ENCODE results near the gene CAMK2B.

The CAMK2B gene

DNA sequence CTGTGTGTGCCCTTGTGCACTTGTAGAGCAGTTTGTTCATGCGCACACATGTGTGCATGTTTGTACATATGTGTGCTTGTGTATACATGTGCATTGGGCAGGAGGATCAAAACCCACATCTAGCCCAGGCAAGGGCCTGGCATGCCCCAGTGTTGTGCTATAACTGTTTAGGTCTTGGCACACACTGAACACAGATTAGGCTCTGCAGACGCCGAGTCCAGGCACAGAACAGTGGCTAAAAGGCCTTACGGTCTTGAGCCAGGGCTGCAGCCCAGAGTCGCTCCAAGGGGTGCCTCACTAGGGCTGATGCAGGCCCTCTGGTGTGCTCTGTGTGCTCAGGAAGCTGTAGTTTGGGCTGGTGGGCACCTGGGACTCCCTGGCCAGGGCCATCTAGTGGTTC is 68.9 kb downstream of the CAMK2B start:
- DNase-seq (ENCODE audit: low spot score): no peak

DNA sequence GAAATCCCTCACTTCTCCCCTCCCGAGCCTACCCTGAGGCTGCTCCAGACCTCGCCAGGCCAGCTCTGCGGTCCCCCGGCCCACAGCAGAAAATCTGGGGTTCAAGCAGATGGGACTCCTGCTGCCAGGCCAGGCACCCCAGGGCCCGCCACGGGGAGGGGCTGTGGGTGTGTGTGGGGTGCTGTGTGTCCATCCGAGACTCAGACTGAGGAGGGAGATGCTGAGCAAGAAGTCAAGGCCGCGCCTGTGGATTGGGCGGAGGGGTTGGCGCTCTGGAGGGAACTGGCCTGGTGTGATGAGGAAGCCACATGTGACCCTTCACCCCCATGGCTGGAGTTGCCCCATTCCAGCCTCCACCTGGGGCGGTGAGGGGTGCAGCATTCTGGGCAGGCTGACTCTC is 73.5 kb downstream of the CAMK2B start:
- DNase-seq (ENCODE audit: low spot score): no peak

DNA sequence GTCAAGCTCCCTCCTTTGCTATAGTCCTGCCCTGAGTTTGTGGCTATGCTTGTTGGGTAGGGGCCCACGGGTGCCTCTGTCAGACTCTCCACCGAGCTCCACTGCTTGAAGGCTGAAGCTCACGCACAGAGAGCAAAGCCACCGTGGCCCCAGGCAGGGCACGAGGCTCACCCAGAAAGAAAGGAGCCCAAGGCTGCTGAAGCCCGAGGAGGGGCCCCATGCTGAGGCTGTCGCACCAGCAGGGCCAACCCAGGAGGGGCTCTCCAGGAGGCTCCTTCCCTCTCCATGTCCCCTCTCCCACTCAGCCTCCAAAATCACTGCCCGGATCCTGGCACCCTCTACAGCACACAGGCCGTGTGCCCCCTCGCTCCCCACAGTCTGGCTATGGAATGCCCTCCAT is 74.1 kb downstream of the CAMK2B start:
- no peak for DNase-seq (ENCODE audit: low spot score)

DNA sequence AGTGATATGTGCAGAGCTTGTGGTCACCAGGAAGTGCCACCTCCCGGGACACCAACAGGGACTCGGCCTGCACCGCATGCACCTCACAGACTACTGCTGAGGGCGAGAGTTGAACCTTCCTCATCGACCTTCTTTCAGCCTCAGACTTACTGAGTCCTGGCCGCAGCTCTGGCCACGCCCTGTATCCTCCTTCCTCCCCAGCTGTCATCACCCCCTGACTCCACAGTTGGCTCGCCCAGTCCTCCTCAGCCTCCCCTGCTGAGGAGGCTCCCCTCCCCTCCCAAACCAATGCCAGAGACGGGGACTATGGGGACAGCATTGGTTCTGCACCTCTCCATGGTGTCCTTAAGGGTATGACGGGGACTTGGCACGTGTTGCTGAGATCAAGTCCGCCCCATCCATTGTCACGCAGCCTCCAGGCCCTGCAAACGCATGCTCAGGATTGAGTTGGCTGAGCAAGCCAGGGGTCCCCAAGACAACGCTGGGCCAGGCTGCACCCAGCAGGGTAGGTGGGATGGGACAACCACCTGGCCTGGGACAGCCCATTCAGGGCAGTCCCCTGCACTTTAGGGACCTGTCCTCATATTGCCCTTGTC is 75.7 kb downstream of the CAMK2B start:
- DNase-seq (ENCODE audit: low spot score): no peak

DNA sequence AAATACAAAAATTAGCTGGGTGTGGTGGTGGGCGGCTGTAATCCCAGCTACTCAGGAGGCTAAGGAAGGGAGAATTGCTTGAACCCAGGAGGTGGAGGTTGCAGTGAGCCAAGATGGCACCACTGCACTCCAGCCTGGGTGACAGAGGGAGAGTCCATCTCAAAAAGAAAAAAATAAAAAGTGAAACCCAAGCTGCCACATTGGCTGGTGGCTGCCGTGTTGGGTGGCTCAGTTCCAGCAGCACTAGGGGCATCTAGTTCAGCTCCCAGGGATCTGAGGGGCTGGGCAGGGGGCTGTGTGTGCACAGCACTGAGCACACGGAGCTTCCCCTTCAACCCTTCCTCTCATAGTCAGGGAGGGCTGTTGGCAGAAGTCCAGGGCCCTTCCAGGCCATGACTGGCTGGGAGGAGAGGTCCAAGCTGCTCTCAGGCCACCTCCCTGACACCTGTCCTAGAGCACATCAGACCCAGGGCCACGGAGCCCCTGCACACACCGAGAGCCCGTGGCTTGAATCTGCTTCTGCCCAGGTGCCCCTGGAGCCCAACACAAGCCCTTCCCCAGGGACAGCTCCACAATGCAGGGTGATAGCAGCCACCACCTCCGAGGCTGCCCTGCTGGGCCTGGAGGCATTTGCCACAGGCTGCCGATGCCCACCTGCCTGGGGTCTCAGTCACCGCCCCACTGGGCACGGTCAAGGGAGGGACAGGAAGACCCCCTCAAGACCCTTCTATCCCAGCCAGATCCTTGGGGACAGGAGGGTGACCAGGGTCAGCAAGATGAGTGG is 77.3 kb downstream of the CAMK2B start:
- DNase-seq (ENCODE audit: low spot score): no peak

DNA sequence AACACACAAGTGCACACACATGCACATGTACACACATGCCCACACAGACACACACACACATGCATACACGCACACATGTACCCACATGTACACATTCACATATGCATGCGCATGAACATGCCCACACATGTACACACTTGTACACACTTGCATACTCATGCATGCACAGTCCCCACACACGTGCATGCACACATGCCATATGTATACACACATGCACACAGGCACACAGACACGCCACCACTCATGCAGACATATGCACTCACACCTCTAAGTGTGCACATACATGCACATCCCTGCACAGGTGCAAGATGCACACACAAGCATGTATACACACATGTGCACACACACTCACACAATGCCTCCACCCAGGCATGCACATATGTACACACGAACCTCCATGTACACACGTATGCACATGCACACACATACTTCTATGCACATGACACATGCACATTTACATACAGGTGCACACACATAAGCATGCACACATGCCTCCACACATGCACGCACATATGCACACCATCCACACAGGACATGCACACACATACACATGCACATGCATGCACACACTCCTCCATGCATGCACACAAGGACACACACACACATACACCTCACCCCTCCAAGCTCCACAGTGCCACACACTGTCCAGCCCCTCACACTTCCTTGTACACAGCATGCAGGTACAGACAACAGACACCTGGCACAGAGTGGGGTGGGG is 78.8 kb downstream of the CAMK2B start:
- no peak for DNase-seq (ENCODE audit: low spot score)

DNA sequence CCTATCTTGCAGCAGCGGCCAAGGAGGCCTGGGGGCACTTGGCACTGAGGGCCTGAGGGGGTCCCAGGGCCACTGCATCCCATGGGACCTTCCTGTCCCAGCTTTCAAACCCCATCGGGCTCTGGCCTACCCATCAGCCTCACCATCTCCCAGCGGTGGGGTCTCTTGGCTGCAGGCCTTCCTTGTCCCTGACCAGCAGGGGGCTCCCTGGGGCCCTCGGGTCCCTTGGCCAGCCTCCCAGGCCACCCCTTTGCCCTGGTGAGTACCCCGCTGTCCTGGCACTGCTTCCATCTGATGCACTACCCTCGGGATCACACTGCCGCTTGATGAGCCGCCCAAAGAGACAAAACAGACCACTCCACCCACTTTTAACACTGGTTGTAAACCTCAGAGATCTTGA is 81.1 kb downstream of the CAMK2B start:
- DNase-seq (ENCODE audit: low spot score): no peak

DNA sequence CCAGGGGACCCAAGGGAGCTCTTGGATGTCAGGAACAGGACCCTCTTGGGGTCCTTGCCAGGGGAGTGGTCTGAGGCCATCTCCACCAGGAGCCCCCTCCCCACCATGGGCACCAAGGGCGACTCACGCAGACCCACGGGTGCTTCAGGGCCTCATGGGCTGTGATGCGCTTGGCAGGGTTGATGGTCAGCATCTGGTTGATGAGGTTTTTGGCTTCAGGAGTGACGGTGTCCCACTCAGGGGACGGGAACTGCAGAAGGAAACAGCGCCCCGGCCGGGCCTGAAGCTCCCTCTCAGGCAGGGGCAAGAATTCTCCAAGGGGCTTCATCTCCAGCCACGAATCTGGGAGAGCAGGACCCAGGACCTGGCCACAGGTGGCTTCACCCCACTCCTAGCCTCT is 83.3 kb downstream of the CAMK2B start:
- no peak for DNase-seq (ENCODE audit: low spot score)

DNA sequence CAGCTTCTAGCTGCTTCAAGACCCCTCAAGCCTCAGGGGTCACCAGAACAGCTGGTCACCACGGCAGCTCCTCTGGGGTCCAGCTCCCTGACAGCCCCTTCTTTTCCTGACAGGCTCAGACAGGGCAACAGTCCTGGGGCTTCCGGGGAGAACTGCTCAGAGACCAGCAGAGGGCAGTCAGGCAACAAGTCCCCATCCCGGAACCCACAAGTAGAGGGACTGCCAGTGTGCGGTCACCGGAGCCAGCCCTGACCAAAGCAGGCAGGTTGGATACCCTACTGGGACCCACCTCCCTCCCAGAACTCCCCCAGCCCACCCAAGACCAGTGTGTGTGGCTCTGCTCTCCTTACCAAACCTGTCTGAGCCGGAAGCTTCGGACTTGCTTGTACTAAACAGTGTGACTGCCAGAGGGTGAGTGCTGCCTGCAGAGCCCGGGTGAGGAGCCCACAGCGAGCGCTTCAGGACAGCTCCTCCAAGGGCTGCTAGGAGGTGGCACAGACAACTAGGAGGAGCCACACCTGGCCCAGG is 84.3 kb downstream of the CAMK2B start:
- DNase-seq (ENCODE audit: low spot score): peak; percentile 41

DNA sequence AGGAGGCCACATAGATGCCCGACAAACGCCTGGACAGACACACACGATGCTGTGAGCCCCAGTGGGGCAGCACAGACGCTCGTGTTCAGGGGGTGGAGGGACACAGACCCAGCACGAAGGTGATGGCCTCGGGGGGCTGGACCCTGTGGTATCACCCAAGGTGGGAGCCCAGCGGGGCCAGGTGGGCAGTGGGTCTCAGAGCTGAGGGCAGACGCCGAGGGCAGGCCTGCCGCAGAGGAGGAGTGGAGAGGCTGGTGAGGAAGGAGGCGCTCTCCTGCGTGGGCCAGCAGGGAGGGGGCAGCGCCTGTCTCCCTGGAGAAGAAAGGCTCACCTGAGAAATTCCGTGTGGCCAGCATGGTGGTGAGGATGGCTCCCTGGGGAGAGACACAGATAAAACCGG is 85.0 kb downstream of the CAMK2B start:
- DNase-seq (ENCODE audit: low spot score): no peak

DNA sequence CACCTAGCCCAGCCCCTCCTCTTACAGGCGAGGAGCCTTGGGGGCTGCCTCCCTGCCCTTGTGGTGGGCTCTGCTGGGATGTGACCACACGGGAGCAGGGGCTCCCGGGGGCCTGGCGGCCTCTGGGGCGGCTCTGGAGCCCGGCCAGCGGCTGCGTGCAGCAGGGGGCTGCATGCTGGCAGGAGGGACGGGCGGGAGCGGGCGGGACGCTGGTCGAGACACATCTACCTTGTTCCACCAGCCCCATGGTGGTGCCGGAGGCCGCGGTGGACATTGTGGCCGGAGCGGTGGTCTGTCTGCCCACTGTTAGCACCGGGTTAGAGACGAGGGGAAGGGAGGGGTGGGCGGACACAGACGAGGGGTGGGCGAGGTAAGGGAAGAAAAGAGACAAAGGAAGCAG is 86.0 kb downstream of the CAMK2B start:
- no peak for DNase-seq (ENCODE audit: low spot score)

DNA sequence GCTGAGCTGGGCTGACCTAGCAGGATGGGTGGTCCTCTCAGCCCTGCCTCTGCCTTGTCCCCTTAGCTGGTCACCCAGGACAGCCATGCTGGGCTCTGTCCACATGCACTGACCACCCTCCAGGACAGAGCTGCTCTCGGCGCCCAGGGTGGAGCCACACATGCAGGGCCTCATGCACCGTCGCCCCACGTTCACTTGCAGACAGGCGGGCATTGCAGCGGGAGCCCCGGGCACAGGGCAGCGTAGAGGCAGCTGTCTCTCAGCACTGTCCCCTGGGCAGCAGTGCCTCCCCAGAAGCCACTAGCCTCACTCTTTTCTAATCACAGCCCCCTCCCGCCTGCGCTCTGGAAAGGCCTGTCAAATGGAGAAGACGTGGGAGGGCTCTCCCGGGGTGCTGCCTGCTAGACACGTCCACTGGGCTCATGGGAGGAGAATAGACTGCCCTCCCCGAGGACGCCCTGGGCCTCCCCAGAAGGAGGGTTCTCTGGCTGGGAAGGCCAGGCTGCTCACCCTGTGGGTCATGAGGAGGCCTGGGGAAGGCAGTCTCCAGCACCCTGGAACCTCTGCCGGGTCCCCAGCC is 87.2 kb downstream of the CAMK2B start:
- no peak for DNase-seq (ENCODE audit: low spot score)

DNA sequence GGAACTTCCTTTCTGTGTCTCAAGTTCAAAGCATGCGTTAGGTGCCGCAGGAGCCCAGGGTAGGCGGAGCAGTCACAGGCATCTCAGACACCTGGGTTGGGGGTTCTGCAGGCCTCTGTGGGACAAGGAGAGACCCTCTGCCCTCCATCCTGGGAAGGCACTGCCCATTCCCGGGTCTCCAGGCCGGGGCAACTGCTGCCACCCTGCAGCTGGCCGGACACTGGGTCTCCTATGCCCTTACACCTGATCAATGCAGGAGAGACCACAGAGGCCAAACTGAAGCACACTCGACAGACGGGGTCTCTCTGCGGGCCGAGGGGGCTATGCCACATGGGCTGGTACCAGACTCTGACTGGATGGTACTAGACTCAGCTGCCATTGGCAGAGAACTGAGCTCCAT is 87.7 kb downstream of the CAMK2B start:
- DNase-seq (ENCODE audit: low spot score): no peak

DNA sequence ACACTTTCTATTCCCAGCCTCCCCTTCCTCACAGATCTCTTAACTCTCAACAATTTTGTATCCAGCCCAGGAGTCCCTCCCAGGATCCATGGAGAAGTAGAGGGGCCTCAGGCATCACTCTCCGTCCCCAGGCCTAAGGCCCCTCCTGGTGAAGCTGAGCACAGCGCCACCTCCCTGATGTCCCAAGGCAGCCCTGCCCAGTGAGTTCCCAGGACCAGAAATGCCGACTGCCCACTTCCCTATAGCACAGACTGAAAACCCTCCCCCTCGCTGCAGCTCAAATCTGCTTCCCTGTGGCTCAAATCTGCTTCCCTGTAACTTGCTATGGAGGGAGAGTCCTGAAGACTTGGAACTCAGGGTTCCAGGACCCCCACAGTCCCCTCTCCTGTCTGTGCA is 89.1 kb downstream of the CAMK2B start:
- no peak for DNase-seq (ENCODE audit: low spot score)

DNA sequence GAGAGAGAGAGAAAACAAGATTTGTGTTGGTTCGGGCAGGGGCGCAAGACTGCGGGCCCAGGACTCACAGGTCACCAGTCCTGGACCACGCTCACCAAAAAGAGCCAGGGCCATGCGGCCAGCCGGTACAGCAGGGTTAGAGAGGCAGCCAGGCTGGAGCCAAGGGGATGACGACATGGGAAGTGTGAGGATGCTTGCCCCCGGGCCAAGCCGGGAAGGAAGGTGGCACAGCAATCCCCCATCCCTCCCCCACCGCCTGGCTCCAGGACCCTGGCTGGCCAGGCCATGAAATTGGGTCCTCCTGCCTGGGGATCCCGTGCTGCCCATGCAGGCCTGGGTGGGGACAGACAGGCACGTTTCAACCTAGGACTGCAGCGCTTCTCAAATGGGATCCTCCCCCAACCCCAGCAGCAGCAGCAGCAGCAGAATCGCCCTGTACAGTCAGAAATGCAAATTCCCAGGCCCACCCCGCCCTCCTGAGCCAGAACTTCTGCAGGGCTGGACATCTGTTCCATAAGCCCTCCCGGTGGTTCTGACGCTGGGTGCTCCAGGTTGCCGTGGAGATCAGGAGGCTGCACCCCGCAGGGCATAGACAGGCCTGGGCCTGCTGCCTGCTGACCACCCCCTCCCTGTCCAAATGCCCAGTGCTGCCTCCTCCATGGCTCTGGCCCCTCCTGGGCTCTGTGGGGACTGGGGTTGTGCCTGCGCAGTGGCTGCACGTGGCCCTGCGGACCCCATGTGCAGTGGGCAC is 89.6 kb downstream of the CAMK2B start:
- DNase-seq (ENCODE audit: low spot score): no peak

DNA sequence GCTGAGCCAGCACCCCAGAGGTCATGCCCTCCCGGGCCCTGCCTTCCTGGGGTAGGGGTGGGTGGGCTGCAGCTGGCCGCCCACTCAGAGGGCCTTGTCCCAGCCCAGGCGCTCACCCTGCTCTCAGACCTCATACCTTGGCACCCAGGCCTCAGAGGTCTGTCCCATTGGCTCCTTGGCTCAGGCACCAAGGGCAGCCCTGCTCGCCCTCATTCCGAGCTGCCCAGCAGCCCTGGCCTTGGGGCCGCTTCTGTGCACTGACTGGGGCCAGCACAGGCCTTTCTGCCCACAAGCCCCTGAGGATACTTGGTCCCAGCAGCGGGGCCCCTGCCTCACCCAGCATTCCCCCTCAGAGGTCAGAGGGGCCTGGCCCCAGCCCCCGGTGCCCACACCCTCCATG is 90.3 kb downstream of the CAMK2B start:
- no peak for DNase-seq (ENCODE audit: low spot score)

DNA sequence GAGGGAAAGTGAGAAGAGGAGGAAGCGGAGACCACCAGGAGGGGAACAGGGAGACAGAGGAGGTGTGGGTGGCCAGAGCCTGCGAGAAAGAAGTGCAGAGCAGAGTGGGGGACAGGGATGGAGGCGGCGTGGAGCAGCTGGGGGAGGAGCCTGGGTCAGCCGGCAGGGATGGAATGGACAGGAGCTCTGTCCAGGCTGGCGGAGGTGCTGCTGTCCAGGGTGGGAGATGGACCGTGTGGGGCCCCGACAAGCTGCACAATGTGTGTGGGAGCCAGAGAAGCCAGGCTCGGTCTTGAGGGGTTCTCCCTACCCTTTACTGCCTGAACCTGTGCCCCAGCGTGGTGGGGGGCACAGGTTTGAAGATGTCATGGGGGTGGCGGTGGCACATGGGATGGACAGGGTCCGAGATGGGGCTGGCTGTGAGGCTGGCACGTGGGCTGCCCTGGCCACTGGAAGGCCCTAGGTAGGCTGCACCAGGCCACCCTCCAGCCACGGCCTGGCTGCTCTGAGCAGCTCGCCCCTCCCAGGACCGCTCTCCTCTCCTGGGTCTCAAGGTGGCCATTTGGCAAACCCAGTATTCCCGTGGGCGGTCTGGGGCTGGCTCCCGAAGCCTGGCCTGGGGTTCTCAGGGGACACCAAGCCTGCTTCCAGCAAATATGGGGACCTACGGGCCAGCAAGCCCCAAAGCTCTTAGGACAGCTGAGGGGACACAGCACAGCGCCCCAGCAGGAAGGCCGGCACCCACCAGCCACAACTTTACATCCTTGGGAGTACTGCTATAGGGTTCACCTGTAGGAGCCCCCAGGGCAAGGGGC is 92.3 kb downstream of the CAMK2B start:
- DNase-seq (ENCODE audit: low spot score): no peak

DNA sequence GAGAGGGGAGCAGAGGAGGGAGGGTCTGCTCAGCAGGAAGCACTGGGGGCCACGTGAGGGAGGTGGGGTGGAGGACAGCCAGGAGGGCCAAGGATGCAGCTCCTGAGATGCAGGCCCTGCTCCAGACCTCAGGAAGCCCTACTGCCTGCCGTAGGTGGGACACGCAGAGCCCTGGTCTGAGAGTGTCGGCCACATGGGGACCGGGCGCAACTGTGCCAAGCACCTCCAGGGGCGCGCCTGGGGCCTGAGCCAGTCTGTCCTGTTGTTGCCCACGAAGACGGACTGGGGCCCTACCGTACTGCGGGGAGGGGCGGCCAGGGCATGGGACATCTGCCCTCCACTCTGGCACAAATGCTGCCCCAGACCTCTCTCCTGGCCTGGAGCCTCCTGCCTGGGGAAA is 93.0 kb downstream of the CAMK2B start:
- no peak for DNase-seq (ENCODE audit: low spot score)

DNA sequence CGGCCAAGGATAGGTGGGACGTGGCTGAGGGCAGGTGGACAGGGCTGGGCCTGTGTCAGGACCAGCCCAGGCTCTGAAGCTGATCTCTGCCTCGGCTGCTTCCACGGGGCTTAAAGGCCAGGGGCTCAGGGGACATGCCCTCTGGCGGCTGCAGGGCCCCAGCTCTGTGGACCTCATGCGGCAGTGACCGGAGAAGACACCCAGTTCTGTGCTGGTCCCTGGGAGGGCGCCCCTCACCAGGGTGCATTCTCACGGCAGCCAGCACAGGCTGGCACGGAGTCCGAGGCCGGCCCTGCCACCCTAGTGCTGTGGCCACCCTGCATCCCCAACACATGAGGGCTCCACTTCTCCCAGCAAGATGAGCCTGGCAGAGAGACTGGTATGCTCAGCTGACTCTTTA is 94.3 kb downstream of the CAMK2B start:
- no peak for DNase-seq (ENCODE audit: low spot score)

DNA sequence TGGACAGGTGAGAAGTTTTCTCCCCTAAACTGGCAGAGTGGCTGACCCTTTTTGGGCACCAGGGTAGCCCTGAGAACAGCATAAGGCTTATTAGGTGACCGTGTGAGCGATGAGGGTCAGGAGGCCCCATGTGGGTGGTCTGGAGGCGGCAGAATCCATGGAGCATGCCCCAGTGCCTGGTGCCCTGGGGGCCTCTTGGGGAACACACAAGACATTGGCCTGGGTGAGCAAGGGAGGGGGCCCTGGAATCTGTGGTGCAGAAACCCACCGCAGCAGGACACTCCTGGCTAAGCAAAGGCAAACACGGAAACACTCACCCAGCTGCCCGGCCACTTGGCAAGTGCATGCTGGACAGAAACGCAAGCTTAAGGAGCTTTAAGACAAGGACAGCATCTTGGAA is 95.1 kb downstream of the CAMK2B start:
- no peak for DNase-seq (ENCODE audit: low spot score)

DNA sequence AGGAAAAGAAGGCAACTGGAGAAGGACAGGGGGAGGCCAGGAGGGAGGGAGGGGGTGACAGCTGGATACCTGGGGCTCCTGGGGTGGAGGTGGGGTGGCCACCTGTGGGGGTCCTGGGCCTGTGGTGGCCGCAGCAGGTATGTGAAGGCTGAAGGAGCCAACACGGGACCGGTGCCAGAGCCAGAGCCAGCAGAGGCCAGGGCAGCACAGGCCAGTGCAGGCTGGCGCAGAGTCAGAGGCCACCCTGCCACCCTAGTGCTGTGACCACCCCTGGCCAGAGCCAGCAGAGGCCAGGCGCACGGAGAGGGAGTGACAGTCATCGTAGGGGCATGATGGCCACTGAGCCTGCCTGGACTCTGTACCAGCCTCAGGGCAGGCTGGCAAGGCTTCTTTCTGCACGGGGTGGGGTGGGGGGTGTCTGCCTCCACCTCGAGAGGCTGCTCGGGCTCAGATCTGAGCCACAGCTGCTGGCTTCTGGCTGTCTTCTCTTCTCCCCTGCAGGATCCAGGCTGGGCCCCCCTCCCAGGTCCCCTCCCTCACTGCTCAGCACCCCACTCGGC is 95.8 kb downstream of the CAMK2B start:
- no peak for DNase-seq (ENCODE audit: low spot score)

Measured in hematopoietic multipotent progenitor cell treated with erythropoietin and hydrocortisone succinate and interleukin-3 and kit ligand, for 17 days (in vitro differentiated cells).